Measurements from ENCODE around the gene ZNF536.

DNA sequence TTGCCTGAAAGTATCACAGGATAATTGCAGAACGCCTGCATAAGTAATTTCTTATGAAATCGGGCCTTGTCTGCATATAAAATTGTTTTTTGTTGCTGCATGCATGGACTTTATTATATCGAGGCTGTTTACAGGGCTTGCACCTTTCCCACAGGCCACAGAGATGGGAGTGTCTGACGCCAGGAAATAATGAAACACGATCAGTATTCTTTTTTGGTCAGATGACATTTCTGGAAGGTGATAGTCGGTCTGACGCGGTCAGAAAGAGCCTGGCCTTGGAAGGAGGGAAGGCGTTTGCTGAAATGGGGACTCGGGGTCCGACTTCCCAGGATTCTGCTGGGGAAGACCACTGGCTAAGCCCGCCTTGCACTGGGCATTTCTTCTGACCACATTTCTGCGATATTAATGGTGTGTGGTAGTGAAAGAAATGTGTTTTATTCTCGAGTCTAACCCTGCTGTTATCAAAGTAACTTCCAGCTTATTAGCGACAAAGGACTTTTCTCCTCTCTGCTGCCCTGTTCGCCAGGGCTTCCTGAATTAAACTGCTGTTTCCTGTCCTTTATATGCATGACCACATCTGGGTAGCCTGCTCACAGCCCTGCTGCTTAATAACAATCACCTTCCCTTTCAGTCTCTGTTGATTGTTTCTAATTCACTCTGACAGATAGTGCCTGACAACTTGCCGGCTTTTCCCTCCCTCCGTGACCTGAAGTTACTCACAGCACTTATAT is 11.6 kb upstream of the ZNF536 start:
- no peak for TF ChIP-seq CTCF (IDR thresholded peaks at IDR 0.05)
- TF ChIP-seq POLR2A (IDR thresholded peaks at IDR 0.05) = no peak

Measured in Peyer's patch (tissue), 4 donors.